Measurements from ENCODE around the gene RNF144B. TPM values are rescaled to one million over a fixed set of nuclear protein-coding genes. Genes with fewer than 3 reads are reported as not detected.
"Not testable (repeated sequence)": the region's sequence is repeated elsewhere in the genome, so short reads cannot be mapped to it uniquely, and the experiment has no call there.

RNF144B gene
- total RNA-seq, result 30.3 and 33.4 TPM in 2 replicates

DNA sequence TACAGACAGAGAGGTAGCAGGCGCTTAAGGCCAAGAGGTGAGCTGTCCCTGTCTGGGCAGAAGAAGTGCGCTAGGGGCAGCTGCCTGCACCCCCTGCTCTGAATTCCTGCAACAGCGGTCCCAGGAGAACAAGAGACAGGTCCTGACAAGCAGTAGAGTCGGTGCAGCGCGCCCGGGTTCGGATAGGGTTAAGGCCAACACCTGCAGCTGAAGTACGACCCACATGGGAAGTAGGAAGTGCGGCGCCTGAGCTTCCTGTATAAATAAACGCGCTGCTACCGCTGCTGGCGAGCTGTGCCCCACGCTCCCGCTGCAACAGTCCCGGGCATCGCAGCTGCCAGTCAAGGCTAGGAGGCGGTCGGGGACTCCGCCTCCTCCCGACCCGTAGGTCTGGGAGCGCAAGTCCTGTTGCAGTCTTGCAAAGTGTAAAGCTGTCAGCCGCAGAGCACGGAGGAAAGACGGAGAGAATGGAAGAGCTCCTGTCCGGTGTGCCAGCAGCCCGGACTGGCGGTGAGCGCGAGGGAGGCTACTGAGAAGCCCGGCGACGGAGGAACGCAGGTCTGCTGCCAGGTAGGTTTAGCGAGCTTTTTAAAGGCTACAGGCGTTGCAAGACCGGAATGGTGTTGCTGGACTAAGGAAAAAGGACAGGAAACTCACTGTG lies at the start of gene RNF144B:
Gene RNF144B (plus strand): TSS at position 290 of the 661 bp plus-strand sequence. CDS start 12,185 bp downstream, outside the sequence.
- no peak for DNase-seq (ENCODE audit: extremely low read depth, low read depth, low spot score)

DNA sequence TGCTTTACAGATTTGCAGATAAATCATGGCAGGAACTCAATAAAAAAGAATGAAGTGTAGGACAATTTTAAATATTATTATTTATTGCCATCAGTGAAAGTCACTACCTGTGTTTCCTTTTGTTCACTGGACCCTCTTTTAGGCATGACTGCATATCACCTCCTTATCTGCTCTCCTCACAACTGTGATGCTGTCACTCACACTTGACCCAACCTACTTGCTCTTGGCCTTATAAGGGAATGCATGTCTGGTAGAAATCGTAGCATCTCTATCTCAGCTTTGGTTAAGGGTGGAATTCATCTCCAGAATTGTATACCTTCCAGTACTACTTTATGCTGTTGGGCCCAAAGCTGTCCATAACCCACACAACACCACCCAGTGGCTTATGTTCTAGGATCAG lies 47.6 kb upstream of the RNF144B start:
- DNase-seq (ENCODE audit: extremely low read depth, low read depth, low spot score), result no peak

DNA sequence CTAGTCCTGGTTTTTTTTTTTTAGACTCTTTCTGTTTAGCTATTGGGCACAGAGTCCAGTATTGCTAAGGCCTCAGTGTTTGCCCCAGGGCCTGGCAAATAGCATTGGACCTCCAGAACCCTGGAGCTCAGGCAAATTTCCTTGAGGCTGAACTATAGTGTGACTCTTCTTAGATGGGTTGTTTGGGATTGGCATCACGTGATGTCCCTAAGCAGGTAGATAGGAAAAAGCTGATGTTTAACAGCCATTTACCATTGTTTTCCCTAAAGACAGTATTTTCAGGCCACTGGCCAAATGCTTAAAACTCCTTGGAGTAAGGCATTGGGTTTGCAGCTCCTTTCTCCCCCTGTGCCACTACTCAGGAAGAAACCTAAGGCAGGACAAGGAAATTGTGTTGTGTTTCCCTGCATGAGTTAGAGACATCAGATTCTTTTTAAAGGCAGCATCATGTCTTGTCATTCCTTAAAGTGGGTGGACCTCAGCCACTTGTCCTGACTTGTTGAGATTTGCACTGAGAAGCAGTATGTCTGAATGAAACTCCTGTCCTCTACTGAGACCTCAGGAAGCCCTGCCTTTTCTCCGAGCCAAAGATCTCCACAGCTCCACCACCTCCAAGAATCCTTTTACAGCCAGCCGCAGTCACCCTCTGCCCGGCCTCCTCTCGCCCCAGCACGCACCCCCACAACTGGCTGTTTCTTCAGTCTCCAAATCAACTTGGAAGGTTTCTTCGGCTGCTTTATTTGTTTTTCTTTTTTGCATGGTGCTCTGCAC lies 46.2 kb upstream of the RNF144B start:
- no peak for DNase-seq (ENCODE audit: extremely low read depth, low read depth, low spot score)

DNA sequence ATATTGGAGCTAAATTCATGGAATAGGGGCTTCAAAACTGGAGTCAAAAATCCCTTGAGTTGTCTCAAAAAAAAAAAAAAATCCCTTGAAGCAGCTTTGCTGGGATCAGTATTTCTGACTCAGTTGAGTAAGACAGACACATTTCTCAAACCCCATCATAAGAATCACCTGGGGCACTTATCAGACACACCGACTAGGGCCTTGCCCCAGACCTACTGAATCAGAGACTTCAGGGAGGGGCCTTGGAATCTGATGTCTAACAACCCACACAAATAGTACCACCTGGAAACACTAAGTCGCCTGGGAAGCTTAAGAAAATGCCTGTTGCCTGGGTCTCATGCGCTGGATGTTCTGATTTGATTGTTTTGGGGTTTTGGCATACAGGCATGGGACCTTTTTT lies 44.9 kb upstream of the RNF144B start:
- no peak for DNase-seq (ENCODE audit: extremely low read depth, low read depth, low spot score)

DNA sequence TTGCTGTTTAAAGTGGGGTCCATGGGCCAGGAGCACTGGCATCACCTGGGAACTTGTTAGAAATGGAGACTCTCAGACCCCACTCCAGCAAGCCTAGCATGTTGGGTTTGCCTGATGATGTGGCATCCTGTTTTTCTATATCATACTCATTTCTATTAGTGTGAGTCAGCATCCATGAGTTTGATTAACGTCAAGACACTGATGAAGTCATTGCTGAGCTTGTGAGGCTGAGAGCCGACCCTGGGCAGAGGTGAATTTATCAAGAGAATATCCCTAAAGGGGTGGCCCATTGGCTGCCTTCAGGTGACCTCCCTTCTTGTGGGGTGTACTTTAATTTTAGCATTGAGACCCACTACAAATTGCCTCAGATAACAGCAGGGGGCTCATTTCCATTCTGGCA lies 43.4 kb upstream of the RNF144B start:
- peak; percentile 84 for DNase-seq (ENCODE audit: extremely low read depth, low read depth, low spot score)

DNA sequence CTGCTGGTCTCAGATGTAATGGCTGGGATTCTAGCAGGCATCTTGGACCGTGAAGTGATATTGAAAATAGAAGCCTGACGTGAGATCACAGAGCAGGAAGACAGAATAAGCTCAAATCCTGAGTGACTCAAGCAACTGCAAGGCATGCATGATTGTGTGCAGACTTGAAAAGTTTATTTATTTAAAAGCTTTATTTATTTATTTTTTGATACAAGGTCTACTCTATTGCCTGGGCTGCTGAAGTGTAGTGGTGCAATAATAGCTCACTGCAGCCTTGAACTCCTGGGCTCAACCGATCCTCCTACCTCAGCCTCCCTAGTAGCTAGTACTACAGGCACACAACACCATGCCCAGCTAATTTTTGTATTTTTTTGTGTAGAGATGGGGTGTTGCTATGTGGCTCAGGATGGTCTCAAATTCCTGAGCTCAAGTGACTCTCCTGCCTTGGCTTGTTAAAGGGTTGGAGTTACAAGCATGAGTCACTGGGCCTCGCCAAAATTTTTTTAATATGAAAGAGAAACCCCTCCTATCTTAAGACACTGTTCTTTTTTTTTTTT lies 40.1 kb upstream of the RNF144B start:
- DNase-seq (ENCODE audit: extremely low read depth, low read depth, low spot score), result no peak

DNA sequence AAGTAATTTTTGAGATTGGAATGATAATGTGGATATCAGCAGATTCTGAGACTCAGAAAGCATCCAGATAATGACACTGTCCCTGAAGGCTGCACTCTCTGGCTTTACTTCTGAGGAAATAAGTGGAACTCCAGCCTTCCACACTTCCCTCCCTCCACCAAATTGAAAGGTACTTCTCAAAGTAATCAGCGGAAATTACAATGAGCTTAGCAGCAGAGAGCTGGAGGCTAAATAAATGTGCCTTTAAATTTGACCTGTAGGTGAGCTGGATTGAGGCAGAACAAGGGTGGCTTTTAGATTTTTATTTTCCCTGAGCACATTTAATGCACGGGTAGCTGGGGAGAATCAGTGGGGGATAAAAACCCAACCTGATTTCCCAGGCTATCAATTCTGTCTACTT lies 39.3 kb upstream of the RNF144B start:
- no peak for DNase-seq (ENCODE audit: extremely low read depth, low read depth, low spot score)

DNA sequence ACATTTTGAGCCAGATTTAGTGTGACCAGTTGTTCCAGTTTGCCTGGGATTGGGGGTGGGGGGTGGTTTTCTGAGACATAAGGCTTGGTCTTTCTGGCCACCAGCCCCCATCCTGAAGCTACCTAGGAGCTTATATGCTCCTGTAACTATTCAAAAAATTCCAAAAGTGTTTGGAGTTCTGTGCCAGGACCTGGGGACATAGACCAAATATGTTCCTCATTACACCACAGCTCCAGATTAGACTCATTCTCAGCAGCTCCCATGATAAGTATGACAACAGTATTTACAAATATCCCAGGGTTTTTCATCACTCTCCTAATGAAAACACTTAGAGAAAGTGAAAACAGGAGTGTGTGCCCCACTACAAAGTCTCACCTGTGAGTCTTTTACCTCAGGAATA lies 37.8 kb upstream of the RNF144B start:
- DNase-seq (ENCODE audit: extremely low read depth, low read depth, low spot score), result no peak

DNA sequence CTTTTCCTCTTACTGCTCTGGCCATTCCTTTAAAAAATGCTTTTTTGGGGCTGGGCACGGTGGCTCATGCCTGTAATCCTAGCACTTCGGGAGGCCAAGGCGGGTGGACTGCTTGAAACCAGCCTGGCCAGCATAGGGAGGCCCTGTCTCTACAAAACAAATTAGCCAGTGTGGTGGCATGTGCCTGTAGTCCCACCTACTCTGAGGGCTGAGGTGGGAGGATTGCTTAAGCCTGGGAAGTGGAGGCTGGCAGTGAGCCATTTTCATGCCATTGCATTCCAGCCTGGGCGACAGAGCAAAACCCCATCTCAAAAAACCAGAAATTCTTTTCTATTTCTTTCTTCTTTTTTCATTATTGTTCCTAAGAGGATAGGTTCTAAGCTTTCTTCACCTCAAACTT lies 36.9 kb upstream of the RNF144B start:
- no peak for DNase-seq (ENCODE audit: extremely low read depth, low read depth, low spot score)

DNA sequence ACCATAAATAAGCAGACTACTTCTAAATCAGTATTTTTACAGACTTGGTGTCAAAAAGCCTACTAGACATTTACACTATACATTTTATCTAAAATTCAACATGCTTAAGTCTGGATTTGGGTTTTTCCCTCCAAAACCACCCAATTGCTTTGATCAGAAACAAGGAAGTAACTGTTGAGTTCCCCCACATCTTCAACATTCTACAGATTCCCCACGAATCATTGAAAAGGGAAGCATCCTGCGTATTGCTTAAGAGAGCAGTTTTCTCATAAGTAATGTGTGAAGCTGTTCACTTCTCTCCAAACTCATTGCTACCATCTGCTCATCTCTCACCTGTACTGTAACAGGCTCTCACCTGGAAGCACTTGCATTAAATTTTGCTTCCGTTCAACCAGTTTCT lies 36.4 kb upstream of the RNF144B start:
- DNase-seq (ENCODE audit: extremely low read depth, low read depth, low spot score), result no peak

DNA sequence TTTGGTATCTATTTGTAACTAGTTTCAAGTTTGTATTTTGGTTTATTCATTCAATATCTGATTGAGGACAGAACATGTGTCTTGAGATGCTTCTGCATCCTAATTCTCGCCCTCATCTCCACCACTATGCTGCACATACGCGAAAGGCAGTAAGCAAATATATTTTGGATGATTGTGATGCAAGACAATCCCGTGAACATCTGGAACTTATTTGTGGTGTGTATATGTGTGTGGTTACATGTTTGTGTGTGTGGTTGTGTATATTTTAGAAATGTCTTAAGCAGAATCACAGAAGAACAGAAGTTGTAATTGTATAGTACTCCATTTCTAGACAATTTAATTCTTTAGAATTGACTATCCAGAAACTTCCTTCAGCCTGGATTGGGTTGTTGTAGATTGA lies 35.1 kb upstream of the RNF144B start:
- no peak for DNase-seq (ENCODE audit: extremely low read depth, low read depth, low spot score)

DNA sequence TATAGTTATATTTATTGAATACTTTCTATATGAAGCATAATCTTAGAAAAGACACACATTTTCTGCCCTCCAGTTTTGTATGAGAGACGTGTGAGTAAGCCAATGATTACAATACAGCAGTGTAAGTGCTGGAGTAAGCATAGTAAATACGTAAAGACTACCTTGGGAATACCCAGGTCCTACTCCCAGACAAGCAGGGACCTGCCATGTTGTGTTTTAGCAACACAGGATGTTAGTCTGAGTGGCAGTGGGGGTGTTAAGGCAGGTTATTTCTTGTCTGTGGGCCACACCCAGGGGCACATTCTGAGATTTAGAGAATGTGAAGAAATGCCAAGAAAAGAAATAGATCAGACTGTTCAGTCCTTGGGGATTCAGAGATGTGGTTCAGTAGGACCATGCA lies 34.3 kb upstream of the RNF144B start:
- DNase-seq (ENCODE audit: extremely low read depth, low read depth, low spot score), result no peak

DNA sequence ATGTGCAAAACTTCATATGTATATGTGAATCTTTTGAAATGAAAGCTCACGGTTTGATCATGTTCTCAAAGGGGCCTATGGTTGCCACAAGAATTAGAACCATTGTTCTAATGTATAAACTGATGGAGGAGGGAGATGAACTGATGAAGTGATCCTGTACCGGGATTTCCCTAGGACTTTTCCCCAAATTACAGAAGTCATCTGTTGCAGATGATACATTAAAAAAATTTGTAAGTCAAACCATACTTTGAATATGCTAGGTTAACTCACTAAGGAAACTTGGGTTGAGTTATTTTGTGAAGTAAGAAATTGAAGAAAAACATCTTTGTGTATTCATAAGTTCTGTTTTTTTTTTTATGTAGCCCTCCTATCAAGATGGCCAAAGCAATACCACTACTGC lies 33.9 kb upstream of the RNF144B start:
- no peak for DNase-seq (ENCODE audit: extremely low read depth, low read depth, low spot score)

DNA sequence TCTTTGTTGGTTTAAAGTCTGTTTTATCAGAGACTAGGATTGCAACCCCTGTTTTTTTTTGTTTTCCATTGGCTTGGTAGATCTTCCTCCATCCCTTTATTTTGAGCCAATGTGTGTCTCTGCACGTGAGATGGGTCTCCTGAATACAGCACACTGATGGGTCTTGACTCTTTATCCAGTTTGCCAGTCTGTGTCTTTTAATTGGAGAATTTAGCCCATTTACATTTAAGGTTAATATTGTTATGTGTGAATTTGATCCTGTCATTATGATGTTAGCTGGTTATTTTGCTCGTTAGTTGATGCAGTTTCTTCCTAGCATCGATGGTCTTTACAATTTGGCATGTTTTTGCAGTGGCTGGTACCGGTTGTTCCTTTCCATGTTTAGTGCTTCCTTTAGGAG lies 29.6 kb upstream of the RNF144B start:
- not testable (repeated sequence) for DNase-seq (ENCODE audit: extremely low read depth, low read depth, low spot score)

DNA sequence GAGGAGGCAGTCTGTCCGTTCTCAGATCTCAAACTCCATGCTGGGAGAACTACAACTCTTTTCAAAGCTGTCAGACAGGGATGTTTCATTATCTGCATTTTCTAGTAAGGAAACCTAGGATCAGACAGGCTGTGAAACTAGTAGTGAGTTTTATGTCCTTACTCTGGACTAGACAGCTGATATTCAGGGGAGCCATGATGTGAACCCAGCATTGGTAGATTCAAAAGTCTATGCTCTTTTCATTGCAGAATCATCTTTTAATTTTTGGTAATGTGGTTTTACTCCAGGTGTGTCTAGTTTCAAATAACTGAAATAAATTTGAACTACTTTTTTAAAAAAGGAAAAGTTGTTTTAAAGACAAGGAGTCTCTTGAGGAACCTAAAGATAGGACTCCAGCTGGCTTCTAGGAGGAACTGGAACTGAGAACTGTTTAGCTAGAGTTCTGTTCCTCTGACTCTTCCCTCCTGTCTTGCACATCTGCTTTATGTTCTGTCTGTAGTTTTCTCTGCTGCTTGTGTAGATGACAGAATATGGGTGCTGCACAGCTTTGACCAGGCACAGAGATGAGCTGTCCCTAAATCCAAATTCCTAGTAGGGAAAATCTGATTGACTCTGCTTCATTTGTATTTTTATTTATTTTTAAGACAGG lies 27.8 kb upstream of the RNF144B start:
- no peak for DNase-seq (ENCODE audit: extremely low read depth, low read depth, low spot score)

DNA sequence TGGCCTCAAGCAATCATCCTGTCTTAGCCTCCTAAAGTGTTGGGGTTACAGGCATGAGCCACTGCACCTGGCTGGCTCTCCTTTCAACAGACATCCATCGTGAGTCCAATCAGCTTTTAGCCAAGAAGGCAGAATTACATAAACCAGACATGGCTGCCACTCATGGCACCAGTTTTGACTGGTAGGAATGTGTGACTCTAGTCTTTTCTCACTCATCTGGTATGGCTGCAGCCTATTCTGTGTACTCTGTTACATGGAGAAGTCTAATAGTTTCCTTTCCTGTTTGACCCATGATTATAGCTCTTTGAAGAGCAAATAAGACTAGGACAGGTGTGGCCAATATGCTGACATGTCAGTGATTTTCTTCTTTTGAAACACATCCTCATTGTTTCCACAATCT lies 27.0 kb upstream of the RNF144B start:
- no peak for DNase-seq (ENCODE audit: extremely low read depth, low read depth, low spot score)

DNA sequence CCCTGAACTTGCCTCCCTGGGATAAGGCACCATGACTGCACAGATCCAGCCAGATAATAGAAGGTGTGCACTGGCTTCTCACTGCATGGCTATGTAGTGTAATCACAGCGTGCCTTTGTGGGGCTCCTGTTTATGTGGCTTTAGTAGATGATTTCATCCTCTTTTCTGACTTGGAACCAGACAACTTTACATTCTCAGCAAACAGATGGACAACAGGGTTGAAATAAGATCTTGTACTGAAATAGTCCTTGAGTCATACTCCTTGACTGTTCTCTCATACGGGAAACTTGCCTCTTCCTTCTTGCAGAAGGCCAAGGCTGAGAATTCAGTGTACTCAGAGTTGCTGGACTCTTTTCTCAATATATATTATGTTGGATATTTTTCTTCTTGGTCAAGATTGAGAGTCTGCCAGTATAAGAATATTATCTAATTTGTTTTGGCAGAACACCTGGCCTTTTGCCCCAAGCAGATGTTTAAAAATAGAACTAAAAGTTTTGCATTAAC lies 25.0 kb upstream of the RNF144B start:
- no peak for DNase-seq (ENCODE audit: extremely low read depth, low read depth, low spot score)

DNA sequence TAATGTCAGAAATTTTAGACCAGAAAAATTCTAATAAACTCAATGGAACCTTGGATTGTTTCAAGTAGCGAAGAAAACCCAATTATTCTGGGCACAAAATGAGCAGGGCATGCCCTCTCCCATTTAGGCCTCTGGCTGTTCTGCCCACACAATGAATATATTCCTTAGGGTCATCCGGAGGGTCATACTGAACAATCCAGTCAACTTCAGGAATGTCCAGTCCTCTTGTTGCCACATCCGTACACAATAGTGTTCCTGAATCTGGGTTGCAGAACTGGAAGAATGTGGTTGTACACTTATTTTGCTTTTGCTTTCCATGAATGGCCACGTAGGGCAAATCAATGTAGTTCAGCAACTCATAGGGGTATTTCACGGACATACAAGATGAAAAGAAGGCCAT lies 23.4 kb upstream of the RNF144B start:
- no peak for DNase-seq (ENCODE audit: extremely low read depth, low read depth, low spot score)

DNA sequence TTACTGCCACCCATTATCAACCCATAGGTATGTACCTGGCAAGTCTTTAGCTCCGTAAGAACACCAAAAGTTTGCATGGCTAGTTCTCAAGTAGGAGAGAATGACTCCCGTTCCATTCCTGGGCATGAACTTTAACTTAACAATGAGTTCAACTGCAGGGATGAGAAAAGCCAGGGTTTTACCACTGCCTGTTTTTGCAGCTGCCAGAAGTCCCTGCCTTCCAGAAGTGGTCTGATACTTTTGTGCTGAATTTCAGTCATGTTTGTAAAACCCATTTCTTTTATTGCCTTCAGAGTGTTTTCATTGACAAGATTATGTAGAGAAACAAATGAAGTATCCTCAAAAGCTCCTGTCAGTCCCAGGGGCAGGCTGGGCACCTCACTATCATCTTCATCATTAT lies 22.6 kb upstream of the RNF144B start:
- not testable (repeated sequence) for DNase-seq (ENCODE audit: extremely low read depth, low read depth, low spot score)

DNA sequence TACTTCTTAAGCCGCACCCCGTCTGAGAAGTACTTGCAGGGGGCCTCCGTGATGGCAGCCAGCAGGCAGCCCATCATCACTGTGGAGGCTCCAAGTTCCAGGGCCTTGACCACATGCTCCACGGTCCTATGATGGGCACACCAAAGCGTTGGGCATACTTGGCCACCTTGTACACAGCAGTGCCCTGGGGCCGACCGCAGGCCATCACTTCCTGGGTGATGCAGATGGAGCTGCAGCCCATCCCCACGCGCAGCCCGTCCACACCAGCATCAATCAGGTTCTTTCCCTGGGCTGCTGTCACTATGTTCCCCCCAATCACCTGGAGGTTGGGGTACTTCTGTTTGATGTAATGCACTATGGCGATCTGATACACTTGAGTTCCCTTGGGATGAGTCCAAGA lies 19.8 kb upstream of the RNF144B start:
- no peak for DNase-seq (ENCODE audit: extremely low read depth, low read depth, low spot score)

DNA sequence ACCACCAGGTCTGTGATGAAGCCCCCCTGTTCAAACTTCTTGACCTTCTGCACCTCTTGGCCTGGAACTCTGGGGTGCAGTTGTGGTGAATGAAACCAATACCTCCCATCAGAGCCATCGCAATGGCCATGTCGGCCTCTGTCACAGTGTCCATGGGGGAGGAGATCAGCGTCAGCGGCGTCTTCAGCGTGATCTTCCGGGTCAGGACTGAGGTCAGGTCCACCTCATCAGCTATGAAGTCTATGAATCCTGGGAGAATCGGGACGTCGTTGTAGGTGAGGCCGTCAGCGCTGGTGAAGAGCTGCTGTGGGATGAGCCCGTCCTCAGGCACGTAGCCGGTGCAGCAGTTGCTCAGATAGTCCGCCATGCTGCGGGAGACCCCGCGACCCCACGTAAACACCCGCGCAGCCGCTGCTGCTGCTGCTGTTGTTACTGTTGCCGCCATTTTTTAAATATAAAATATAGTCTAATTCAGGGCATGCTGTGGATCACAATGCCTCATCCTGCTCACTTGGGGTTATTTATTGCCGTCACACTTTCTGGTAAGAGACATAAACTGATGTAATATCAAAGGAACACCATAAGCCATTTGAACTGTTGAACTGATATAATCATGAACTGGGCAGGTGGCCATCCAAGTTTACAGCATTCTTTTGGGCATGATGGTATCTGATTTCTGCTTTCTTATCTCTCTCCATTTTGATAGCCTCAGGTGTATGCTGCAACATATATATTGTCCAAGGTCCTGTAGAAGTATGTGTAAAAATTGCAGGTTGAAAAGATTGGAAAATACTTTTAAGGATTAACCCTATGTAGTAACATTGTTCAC lies 18.7 kb upstream of the RNF144B start:
- DNase-seq (ENCODE audit: extremely low read depth, low read depth, low spot score), result no peak

All from glomerular endothelial cell (primary cell).